NCI-H1436 treated with DMSO at 0.1 percent for 48 hours (cell line): Measurements from ENCODE around the gene COL19A1.

ENCODE experiments used
- DNase-seq: peaks from one replicate; lab custom pipeline; 2025; lab: John Stamatoyannopoulos, UW

COL19A1 gene

GRCh38 chr6:70060680-70061079 is 194.3 kb downstream of the COL19A1 start:
- DNase-seq: no peak

GRCh38 chr6:70061546-70061945 is 195.2 kb downstream of the COL19A1 start:
- DNase-seq: no peak

DNA sequence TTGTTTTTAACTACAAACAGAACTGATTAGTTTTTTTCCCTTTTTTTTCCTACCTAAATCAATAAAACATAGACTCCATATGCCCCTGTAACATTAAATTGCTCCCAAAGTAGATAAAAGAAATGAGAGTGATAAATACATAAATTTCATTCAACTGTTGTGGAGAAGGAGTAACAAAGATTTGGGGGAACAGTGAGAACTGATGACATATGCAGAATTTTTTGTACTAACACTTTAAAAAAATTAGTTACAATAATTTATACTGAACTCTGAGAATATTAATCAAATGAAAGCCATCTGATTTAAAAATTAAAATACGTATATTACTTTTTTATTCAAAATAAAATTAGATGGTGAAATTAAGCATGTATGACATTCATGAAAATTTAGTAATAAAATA is 195.7 kb downstream of the COL19A1 start:
- DNase-seq: no peak

DNA sequence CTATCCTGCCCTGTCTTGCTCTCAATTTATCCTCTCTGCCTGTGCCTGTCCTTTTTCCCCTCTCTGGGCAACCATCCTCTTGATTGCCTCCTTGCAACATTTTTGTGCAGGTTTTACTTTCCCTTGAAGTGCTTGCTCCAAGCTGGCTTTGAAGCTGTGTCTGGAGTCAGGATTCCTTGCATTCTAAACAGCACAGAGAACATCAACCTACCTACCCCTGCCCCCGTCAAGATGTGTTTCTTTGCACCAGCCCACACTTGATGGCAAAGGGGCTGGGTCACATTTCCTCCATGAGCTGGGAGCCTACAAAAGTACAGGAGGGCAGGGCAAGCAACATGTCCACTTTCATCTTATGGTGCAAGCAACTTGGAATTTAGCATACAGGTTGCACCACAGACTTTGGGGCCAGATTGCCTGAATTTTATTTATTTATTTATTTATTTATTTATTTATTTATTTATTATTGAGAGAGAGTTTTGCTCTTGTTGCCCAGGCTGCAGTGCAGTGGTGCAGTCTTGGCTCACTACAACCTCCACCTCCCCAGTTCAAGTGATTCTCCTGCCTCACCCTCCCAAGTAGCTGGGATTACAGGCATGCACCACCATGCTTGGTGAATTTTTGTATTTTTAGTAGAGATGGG is 206.3 kb downstream of the COL19A1 start:
- DNase-seq: no peak

DNA sequence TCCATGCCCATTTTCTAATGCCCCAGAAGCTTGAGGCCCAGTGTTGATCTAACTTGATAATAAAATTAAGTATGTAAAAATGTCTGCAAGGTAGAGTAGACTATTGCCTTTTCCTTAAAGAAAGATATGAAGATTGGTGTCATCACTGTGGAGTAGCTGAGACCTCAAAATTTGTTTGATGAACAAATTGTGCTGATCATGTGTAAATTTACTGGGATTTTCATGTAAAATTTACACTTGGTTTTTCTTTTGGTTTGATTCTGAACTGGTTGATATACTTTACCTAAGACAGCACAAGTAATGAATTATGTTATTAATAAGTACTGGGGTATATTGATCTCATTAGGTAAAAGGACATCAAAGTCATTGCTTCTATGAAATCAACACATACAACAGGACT is 207.3 kb downstream of the COL19A1 start:
- DNase-seq: no peak

GRCh38 chr6:70079241-70079640 is 212.9 kb downstream of the COL19A1 start:
- DNase-seq: no peak

DNA sequence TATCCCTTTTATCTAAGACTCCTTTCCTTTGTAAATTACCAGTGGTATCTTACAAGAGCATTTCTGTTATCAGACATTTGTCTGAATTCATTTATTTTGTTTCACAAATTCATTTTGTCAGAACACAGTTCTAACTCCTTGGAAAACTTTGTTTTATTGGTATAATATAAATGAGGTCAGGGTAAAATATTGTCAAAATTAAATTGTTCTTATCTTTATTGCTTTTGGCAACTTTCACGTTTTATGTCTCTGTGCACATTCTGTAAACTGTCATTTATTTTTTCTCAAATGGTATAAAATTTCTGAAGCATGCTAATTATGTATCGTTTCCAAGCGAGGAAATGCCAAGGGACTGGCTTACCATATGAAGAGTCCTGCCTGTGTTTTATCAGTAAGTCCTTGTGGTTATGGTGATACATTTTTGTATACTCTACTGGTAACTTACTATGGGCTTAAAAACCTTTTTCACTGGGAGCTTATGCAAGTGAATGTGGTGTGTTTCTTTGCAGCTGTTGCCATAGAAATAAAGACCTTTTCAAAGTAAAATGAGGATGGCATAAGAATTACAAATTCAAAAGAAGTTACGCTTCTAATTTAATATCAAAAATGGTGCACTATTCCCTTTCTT is 214.2 kb downstream of the COL19A1 start:
- no peak for DNase-seq

DNA sequence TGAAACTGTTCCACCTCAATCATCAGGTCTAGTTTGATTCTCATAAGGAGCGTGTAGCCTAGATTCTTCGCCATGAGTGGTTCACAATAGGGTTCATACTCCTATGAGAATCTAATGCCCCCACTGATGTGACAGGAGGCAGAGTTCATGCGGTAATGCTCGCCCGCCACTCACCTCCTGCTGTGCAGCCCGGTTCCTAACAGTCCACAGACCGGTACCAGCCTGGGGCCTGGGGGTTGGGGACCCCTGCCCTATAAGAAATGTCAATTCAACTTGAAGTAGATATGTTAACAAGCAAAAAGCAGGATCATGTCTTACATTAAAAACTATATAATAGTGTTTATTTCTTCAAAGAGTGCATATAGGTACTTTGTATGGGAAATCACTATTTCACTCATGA is 216.5 kb downstream of the COL19A1 start:
- no peak for DNase-seq

DNA sequence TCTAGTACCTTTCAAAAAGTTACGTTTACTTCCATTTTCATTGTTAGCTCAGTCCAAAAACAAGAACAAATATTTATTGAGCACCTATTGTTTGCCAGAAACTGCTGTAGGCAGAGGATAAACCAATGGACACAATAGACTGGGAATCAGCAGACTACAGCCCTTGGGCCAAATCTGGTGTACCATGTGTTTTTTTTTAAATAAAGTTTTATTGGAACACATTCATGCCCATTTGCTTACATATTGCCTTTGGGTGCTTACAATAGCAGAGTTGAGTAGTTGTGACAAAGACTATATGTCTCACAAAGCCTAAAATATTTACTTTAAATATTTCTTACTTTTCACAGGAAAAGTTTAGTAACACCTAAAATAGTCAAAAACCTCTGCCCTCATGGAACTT is 220.4 kb downstream of the COL19A1 start:
- DNase-seq: no peak

DNA sequence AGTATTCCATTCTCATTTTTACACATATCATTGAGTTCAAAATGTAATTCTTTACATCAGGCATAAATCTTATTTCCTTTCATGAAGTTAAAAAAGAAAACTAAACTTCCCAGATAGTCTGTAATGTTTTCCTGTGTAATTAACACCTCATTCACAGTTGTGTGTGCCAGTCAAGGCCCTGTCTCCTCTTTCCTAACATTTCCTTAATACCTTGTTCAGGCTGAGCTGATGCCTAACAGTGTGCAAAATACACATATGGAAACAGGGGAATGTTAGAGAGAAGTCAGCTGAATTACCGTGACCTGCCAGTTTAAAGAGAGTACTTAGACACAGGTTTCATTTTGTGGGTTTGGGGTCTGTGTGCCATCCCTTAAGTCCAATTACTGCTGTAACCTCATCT is 227.8 kb downstream of the COL19A1 start:
- no peak for DNase-seq

DNA sequence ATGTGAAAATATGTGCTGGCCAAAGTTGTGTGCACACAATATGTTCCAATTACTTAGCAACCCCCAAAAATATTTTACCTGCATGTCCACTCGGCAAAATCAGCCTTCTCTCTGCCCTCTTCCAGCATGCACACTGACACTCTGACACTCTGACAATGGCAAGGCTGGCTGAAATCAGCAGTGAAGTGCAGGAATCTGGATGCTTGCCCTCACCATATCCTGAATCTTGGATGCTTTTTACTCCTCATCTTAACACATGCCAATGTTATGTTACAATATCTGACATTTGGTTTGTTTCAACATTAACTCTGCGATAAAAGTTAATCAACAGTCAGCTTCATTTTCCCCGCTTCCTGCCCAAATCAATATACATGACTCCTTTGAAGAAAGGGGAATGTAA is 233.4 kb downstream of the COL19A1 start:
- DNase-seq: no peak

- no peak for DNase-seq
These were observed 237.4 kb downstream of the COL19A1 start for GRCh38 chr6:70103798-70104197.

- no peak for DNase-seq
These were observed 241.7 kb downstream of the COL19A1 start for GRCh38 chr6:70107852-70108629.

DNA sequence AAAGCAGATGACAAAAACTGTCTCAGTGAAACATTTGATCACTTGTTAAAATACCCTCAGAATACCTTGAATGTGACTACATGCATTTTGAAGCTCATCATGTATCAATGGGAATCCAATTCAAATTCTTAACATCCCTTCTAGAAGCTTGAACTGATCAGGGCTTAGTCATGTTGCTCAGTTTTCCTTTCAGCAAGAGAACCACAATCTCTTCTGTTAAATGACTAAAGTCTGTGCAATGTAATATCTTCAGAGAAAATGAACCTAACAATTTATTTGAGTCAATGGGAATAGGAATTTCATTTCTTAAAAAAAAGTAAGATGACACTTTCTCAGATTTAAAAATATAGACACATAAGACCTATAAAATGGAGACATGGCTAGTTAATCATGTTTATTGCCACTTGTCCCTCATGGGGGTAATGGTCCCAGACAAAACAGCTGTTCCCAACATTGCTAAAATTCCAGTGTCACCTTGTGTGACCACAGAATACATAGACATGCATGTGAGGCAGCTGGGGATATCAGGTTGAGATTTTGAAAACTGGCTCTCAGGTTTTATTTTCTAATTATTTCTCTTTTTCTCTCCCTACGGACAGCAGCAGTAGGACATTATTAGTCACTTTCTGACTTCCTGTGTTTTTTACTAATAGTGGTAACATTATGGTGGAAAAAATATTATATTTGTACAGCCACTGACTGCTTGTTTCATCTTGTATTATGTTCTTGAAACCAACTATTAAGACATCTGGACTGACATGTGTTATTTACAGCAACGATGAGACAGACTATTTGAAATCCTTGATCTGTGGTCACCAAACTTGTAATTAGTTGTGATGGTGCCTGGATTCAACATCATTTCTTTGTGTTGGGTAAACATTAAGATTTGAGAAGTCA is 244.0 kb downstream of the COL19A1 start:
- DNase-seq: no peak

DNA sequence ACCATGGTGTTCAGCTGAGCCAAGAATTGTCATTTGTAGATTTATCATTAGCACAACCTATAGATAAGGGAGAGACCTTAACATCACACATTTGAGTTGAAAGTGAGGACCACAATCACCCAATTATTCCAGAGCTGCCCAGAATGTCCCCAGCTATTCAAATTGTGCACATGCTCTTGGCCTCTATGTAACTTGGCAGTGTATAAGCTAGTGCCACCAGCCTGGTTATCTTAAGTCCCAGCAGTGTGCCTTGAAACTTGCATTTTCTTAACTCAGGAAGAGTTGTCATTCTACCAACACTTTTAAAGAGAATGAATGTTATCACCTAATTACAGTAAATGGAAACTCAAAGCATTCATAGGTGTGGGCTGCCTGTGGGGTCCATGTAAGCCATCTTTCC is 245.4 kb downstream of the COL19A1 start:
- no peak for DNase-seq

- no peak for DNase-seq
These were observed 246.4 kb downstream of the COL19A1 start for GRCh38 chr6:70112716-70113115.

GRCh38 chr6:70113171-70113570 is 246.8 kb downstream of the COL19A1 start:
- no peak for DNase-seq

- no peak for DNase-seq
These were observed 252.3 kb downstream of the COL19A1 start for GRCh38 chr6:70118670-70119069.

DNA sequence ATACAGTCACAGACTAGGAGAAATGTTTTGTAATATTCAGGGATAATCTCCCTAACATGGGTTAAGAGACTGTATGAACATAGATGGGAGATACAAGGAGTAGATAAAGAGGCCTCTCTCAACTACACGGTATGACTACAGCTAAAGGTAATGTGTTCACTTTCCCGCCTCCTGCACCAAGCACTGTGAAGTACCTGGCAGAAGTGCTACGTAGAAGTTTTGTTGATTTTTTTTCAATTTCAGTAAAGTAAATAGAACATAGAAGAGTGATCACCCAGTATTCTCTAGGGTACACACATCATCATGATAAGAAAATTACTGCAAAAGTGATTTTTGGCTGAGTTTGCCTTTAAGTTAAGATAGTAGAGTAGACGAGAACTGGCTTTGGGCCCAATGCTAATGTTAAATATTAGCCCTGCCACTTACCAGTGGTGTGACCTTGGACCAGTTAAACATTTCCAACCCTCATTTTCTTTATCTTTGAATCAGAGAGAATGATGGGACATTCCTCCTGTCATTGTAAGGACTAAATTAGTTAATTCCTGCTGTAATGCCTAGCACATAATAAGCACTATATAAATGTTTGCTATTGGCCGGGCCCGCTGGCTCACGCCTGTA is 253.0 kb downstream of the COL19A1 start:
- no peak for DNase-seq

DNA sequence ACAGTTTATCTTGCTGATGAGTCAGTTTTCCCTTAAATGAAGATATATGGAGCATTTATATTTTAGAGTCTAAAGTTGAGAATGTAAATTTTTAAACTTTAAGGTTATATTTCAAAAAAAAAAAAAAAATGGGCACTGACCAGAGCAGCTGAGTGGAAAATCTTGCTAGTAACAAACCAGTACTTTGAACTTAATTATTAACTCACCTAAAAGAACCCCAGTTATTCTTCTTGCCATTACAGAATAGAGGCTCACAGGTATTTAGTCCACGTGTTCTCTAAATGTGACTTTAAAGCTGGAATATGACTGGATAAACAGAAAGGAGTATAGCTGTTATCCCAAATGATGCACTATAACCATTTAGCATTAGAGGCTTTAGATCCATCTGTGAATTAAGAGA is 258.1 kb downstream of the COL19A1 start:
- no peak for DNase-seq

DNA sequence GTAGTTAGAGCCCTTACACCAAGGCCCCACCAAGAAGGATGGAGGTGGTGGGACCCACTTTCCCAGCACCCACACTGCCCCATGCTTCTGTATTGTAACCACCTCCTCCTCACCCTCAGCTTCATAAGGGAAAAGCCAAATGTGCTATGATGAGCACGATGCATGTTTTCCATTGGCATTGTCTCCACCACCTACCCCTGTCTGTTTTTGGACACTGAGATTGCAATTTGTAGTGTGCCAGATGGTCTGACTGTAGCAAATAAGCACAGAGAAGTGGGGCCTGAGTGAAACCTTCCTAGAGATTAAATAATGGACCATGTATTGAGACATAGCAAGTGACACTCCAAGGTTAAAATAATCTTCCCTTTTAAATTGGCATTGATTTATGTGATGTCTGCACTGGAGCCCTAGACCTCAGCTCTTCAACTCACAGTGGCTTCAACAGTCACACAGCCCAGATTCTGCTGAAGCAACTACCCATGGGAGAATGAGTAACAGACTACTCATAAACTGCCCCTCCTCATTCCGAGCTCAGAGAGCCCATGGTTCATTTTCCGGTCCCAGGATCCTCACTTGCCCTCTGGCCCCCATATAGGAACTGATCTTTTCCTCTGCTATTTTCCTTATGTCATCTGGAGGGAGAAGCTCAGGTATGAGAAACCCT is 258.7 kb downstream of the COL19A1 start:
- no peak for DNase-seq
